Upper lobe of right lung (tissue), 1 donor: Measurements from ENCODE around the gene CLOCK. TPM values are rescaled to one million over a fixed set of nuclear protein-coding genes. Genes with fewer than 3 reads are reported as not detected.

Experiments used
- ATAC-seq: fragments of 200-7000 bp; cut with Tn5 transposase; one replicate; pipeline ENCODE4 v1.9.1; 2020; ENCODE audit warnings: mild to moderate bottlenecking, moderate library complexity
- DNase-seq: peaks from one replicate; pipeline ENCODE4 v3.0.0-alpha.2; 2020
- H3K27ac ChIP-seq: fragments of 200-600 bp; one replicate; pipeline ENCODE4 v1.8.0; 2022
- H3K27me3 ChIP-seq: fragments of 200-600 bp; one replicate; pipeline ENCODE4 v1.8.0; 2022; ENCODE audit warnings: mild to moderate bottlenecking
- H3K36me3 ChIP-seq: fragments of 200-600 bp; one replicate; pipeline ENCODE4 v1.8.0; 2022
- H3K4me1 ChIP-seq: fragments of 200-600 bp; one replicate; pipeline ENCODE4 v1.8.0; 2022
- H3K4me3 ChIP-seq: fragments of 200-600 bp; one replicate; pipeline ENCODE4 v1.8.0; 2022; ENCODE audit warnings: mild to moderate bottlenecking
- H3K9me3 ChIP-seq: fragments of 200-600 bp; one replicate; pipeline ENCODE4 v1.8.0; 2022
- CTCF ChIP-seq: fragments of 200-600 bp; IDR thresholded peaks from one replicate; pipeline ENCODE4 v1.8.0; 2022; ENCODE audit warnings: antibody characterized with exemption
- intact Hi-C: fragments of 100-400 bp; cut with DNase I; formaldehyde crosslinking; loops from one replicate; pipeline ENCODE4 v1.11.0; 2022
- total RNA-seq: library from RNA; stranded (reverse); fragmentation: NEBNext Ultra II Directional; extraction: Animal tissue kit (Norgen Biotek cat#: 25700); gene quantifications from one replicate; pipeline ENCODE4 v1.2.1, GENCODE V29; 2021
- donor health status: DM: no; HTN: yes; CAD: no; lungs with severe emphysema.

The CLOCK gene
- total RNA-seq, 1 donor from 2014 or later: 24.2 TPM

GRCh38 chr4:55397520-55398321, 149.0 kb downstream of the CLOCK start:
- Histone ChIP-seq H3K9me3 (no peaks in the 10 kb centered on the region), H3K27ac (peak overlapping the region; percentile 98), H3K27me3 (no peaks in the 10 kb centered on the region), H3K36me3 (peaks cover 24% of the 10 kb centered on the region), H3K4me3 (peak overlapping the region; percentile 99), H3K4me1 (peaks cover 30% of the 10 kb centered on the region)
- ATAC-seq (peak; percentile 3), DNase-seq (no peak)
- TF ChIP-seq CTCF: no peak
- intact Hi-C loops: no loop called here

- ATAC-seq (no peak), DNase-seq (no peak)
- H3K4me1 ChIP-seq: peaks cover 30% of the 10 kb centered on the region
- no peaks in the 10 kb centered on the region for H3K27me3 ChIP-seq
- peaks cover 24% of the 10 kb centered on the region for H3K36me3 ChIP-seq
- TF ChIP-seq CTCF: no peak
- H3K9me3 ChIP-seq: no peaks in the 10 kb centered on the region
- intact Hi-C loops: no loop called here
- H3K27ac ChIP-seq: peak overlapping the region; percentile 98
- H3K4me3 ChIP-seq: peak overlapping the region; percentile 99
Measured at GRCh38 chr4:55397126-55397436, 149.6 kb downstream of the CLOCK start.

GRCh38 chr4:55396308-55397125, 150.2 kb downstream of the CLOCK start:
- peak overlapping the region; percentile 99 for H3K4me3 ChIP-seq
- H3K27ac ChIP-seq: peak overlapping the region; percentile 98
- no peaks in the 10 kb centered on the region for H3K27me3 ChIP-seq
- no peaks in the 10 kb centered on the region for H3K9me3 ChIP-seq
- peaks cover 30% of the 10 kb centered on the region for H3K4me1 ChIP-seq
- DNase-seq (peak; percentile 80), ATAC-seq (peak; percentile 53)
- TF ChIP-seq CTCF: no peak
- intact Hi-C loops: no loop called here
- peaks cover 20% of the 10 kb centered on the region for H3K36me3 ChIP-seq

GRCh38 chr4:55395529-55396307, 151.0 kb downstream of the CLOCK start, which contains the start of gene TMEM165:
TSS of gene TMEM165 (plus strand) at chr4:55395957. CDS start at chr4:55396190, 233 bp downstream.
- Histone ChIP-seq H3K4me1 (peaks cover 22% of the 10 kb centered on the region), H3K27me3 (no peaks in the 10 kb centered on the region), H3K9me3 (no peaks in the 10 kb centered on the region), H3K27ac (peak within 1 kb of the TSS; percentile 98), H3K36me3 (peaks cover 12% of the 10 kb centered on the region), H3K4me3 (peak within 1 kb of the TSS; percentile 99)
- TF ChIP-seq CTCF: no peak
- intact Hi-C loops: no loop called here
- DNase-seq (peak; percentile 97), ATAC-seq (peak; percentile 98)

- Histone ChIP-seq H3K4me1 (peaks cover 18% of the 10 kb centered on the region), H3K9me3 (no peaks in the 10 kb centered on the region), H3K27ac (peak overlapping the region; percentile 98), H3K36me3 (peaks cover 8% of the 10 kb centered on the region), H3K4me3 (peak overlapping the region; percentile 99), H3K27me3 (no peaks in the 10 kb centered on the region)
- no peak for DNase-seq
- ATAC-seq: no peak
- intact Hi-C loops: no loop called here
- TF ChIP-seq CTCF: no peak
Measured at GRCh38 chr4:55395218-55395528, 151.5 kb downstream of the CLOCK start.
